Thoracic aorta (tissue), 2 donors: Measurements from ENCODE around the gene TUT1. TPM values are rescaled to one million over a fixed set of nuclear protein-coding genes. Genes with fewer than 3 reads are reported as not detected.
"Not testable (repeated sequence)": the region's sequence is repeated elsewhere in the genome, so short reads cannot be mapped to it uniquely, and the experiment has no call there.

Experiments used
- ATAC-seq: fragments of 150-250 bp; one replicate; pipeline ENCODE4 v1.8.0; 2017; ENCODE audit warnings: low read depth; ENCODE audit not compliant: insufficient number of reproducible peaks, low FRiP score
- DNase-seq: peaks from one replicate; pipeline ENCODE4 v3.0.0-alpha.2; 2020; ENCODE audit warnings: low spot score
- H3K27ac ChIP-seq, 2 donors: fragments of 200-600 bp; sonication (generic); 1 replicate in 1 of 2; 2 replicates in 1 of 2; pipeline ENCODE4 v1.5.1; 2016; ENCODE audit warnings: mild to moderate bottlenecking in 2 of 2, moderate library complexity in 2 of 2
- H3K27me3 ChIP-seq: fragments of 200-600 bp; sonication (generic); replicated peaks from 2 replicates; pipeline ENCODE4 v1.6.0; 2016; ENCODE audit warnings: mild to moderate bottlenecking; ENCODE audit not compliant: insufficient read depth
- H3K36me3 ChIP-seq: fragments of 200-600 bp; sonication (generic); one replicate; pipeline ENCODE4 v1.5.1; 2016
- H3K4me1 ChIP-seq, 2 donors: fragments of 200-600 bp; sonication (generic); 1 replicate in 1 of 2; 2 replicates in 1 of 2; pipeline versions ENCODE4 v1.5.1 to v1.6.0; 2016; ENCODE audit warnings: low read depth in 2 of 2, mild to moderate bottlenecking in 1 of 2; ENCODE audit not compliant: control insufficient read depth in 1 of 2
- H3K4me3 ChIP-seq: fragments of 200-600 bp; sonication (generic); 2 replicates; pipeline ENCODE4 v1.5.1; 2016; ENCODE audit warnings: mild to moderate bottlenecking
- H3K9me3 ChIP-seq: fragments of 200-600 bp; sonication (generic); 2 replicates; pipeline ENCODE4 v1.5.1; 2016
- total RNA-seq, 2 donors: library from RNA; depleted of rRNA; stranded (reverse); fragments of >200 nt; gene quantifications; one replicate each; pipeline versions ENCODE4 v1.1.0 to v1.2.3, GENCODE V29; 2016
- TF ChIP-seq, protein P1 (sequence below): fragments of 200-600 bp; sonication (generic); IDR thresholded peaks from one replicate; pipeline ENCODE4 v1.5.1; 2019; ENCODE audit warnings: antibody characterized with exemption

The TUT1 gene
- total RNA-seq, 2 donors from 2014 or later, result 9.5 to 12.5 TPM

DNA sequence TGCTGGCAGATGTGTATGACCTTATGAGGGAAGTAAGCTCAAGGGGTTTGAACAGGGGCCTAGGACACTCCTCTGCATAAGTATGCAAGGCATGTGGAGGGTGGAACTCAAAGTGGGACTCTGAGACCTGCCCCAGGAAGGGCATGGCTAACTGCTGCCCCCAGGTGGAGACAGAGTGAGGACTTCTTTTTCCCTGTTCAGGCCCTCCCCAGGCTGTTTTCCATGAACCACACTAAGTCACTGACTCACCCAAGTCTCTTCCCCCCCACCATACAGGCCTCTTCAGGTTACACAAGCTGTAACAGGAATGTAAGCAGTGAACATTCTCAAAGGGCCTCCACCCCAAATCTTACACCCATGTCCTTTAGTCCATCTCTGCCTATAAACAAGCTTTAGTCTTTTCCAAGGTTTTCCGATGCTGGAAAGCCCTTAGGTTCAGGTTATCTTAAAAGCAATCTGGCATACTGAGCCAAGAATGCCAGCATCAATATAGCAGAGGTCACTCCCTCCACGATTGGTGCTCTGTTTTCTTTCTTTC, 30.7 kb downstream of the TUT1 start:
- Histone ChIP-seq H3K9me3 (no peaks in the 10 kb centered on the region), H3K4me3 (peak overlapping the region; percentile 3), H3K27me3 (no peaks in the 10 kb centered on the region), H3K27ac (peak overlapping the region; percentile 84 to 87), H3K36me3 (peaks cover 19% of the 10 kb centered on the region), H3K4me1 (peaks cover 28 to 36% of the 10 kb centered on the region in 2 donors)
- peak; percentile 91 for ATAC-seq
- TF ChIP-seq, protein P1, sequence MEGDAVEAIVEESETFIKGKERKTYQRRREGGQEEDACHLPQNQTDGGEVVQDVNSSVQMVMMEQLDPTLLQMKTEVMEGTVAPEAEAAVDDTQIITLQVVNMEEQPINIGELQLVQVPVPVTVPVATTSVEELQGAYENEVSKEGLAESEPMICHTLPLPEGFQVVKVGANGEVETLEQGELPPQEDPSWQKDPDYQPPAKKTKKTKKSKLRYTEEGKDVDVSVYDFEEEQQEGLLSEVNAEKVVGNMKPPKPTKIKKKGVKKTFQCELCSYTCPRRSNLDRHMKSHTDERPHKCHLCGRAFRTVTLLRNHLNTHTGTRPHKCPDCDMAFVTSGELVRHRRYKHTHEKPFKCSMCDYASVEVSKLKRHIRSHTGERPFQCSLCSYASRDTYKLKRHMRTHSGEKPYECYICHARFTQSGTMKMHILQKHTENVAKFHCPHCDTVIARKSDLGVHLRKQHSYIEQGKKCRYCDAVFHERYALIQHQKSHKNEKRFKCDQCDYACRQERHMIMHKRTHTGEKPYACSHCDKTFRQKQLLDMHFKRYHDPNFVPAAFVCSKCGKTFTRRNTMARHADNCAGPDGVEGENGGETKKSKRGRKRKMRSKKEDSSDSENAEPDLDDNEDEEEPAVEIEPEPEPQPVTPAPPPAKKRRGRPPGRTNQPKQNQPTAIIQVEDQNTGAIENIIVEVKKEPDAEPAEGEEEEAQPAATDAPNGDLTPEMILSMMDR, result peak; percentile 76
- peak; percentile 83 for DNase-seq

DNA sequence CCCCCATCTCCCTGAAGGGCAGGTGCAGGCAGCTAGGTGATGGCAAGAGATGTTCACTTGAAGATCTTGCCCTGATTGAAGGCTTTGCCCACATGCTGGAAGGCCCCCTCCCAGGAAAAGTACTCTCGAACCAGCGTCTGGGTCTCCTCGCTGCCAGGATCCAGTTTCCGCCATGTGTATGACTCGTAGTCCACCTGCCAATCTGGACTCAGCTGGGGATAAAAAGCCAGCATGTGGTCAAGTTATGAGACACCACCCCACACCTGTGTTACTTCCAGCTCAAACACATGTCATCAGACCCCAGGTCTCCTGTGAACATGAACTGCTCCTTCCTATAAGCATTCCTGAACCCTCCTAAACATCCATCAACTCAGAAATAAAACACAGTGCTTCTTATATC, 31.7 kb downstream of the TUT1 start:
- not testable (repeated sequence) for H3K9me3 ChIP-seq, DNase-seq, H3K4me3 ChIP-seq, ATAC-seq, H3K27me3 ChIP-seq
- peaks cover 16% of the 10 kb centered on the region for H3K36me3 ChIP-seq
- H3K27ac ChIP-seq, result peak overlapping the region; percentile 74 to 87
- peaks cover 37 to 46% of the 10 kb centered on the region in 2 donors for H3K4me1 ChIP-seq

DNA sequence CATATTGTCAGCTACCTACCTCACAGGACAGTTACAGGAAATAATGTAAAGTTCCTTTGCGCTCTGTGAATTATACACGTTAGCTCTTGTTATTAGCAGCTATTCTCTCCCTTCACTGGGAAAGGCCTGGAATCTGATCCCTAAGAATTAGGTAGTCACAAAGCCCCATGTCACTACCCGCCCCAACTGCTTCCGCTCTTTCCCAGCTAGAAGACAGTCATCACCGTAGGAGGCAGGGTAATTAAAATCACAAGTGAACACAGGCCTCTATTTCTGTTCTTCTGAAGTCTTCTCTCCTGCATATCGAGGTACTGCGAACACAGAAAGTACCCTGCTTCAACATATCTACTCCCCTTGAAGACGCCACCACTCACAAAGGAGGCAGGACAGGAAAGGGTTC, 32.1 kb downstream of the TUT1 start:
- Histone ChIP-seq H3K27me3 (no peaks in the 10 kb centered on the region), H3K27ac (peak overlapping the region in 1 of 2 donors; percentile 87), H3K4me3 (no peak overlapping the region), H3K9me3 (no peaks in the 10 kb centered on the region), H3K36me3 (peaks cover 16% of the 10 kb centered on the region), H3K4me1 (peaks cover 41 to 50% of the 10 kb centered on the region in 2 donors)
- no peak for DNase-seq
- no peak for ATAC-seq
- TF ChIP-seq, protein P1, result no peak

DNA sequence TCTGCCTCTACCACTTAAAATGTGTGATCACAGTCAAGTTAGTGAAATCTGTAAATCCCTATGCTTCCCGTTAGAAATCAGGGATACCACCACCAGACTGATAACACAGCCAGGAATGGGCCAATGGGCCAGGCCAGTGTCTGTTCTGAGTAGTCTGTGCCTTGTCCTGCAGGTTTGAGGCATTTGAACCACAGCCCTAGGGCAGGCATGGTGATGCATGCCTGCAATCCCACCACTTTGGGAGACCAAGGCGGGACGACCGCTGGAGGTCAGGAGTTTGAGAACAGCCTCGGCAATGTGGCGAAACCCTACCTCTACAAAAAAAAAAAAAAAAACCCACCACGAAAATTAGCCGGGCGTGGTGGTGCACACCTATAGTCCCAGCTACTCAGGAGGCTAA, 32.7 kb downstream of the TUT1 start:
- TF ChIP-seq, protein P1, result no peak
- no peaks in the 10 kb centered on the region for H3K27me3 ChIP-seq
- H3K9me3 ChIP-seq, result no peaks in the 10 kb centered on the region
- H3K27ac ChIP-seq, result peak overlapping the region in 1 of 2 donors; percentile 87
- H3K4me3 ChIP-seq, result no peak overlapping the region
- ATAC-seq (no peak), DNase-seq (no peak)
- peaks cover 47 to 55% of the 10 kb centered on the region in 2 donors for H3K4me1 ChIP-seq
- H3K36me3 ChIP-seq, result peaks cover 13% of the 10 kb centered on the region

DNA sequence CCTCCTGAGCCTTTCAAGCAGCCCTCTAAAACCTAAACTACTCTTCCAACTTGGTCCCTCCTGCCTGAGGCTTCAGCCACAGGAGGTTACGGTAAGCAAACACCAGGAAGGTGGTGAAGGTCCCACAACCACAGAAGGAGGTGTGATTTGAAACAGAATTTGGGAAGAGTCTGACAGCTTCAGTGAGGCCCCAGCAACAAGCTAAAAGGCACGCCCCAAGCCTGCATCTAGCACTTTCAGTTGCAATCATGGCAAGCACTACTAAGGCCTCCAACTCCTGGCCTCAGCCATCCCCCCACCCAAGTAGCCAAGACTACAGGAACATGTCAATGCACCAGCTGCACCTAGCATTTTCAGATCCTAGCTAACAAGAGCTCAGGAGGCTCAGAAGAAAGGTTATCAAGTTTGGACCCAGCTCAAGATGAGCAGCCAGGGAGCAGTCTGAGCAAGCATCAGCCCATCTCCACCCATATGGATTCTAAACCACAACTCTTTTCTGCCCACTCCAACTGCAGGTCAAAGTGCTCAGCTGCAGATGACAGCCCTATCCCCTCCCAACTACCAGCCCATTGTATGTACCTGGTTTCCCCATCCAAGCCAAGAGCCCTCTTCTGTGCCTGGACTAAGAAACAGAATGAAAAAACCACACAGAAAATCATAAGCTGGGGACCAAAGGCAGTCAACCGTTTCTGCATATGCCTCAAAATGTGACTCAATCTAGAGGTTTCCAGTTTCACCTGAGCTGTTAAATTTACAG, 34.3 kb downstream of the TUT1 start:
- peak overlapping the region; percentile 98 to 100 for H3K27ac ChIP-seq
- no peaks in the 10 kb centered on the region for H3K27me3 ChIP-seq
- H3K4me3 ChIP-seq, result peak overlapping the region; percentile 57
- TF ChIP-seq, protein P1, result no peak
- H3K4me1 ChIP-seq, result peaks cover 57 to 69% of the 10 kb centered on the region in 2 donors
- DNase-seq, result no peak
- no peak for ATAC-seq
- H3K36me3 ChIP-seq, result peaks cover 12% of the 10 kb centered on the region
- H3K9me3 ChIP-seq, result no peaks in the 10 kb centered on the region
